Measurements from ENCODE around the gene RBP5.

Gene RBP5

GRCh38 chr12:7102582-7102981, 26.1 kb downstream of the RBP5 start:
- DNase-seq = no peak

DNA sequence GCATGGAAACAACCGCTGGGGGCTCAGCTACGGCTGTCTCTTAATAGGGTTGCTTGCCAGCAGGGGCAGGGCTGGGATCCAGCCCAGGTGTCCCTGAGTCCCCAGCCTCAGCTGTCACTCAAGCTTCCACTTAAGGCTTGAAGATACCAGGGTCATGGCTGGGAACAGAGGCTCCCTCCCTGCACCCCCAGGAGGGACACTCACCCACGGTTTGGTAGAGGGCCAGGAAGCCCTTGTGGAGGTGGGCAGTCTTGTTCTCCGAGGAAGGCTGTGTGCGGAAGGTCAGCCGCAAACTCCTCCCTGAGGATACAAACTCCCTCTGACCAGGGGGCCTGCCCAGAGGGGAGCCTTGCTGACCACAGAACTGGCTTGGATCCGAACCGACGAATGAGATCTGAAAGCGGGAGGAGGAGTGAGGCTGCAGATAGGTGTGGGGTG, 27.0 kb downstream of the RBP5 start:
- DNase-seq = no peak

DNA sequence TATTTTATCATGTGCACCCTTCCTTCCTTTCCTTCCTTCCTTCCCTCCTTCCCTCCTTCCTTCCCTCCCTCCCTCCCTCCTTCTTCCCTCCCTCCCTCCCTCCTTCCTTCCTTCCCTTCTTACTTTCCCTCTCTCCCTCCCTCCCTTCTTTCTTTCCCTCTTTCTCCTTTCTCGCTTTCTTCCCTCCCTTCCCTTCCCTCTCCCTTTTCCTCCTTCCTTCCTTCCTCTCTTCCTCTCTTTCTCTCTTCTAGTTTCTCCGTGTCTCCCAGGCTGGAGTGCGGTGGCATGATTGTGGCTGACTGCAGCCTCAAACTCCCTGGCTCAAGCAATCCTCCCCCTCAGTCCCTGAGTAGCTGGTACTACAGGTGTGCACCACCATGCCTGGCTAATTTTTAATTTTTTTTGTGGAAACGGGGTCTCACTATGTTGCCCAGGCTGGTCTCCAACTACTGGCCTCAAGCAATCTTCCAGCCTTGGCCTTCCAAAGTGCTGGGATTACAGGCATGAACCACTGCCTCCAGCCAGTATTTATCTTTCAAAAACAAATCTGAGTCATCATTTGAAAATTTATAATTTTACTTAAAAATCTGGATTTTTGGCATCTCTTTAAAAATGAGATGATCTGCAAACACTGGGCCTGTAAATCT, 27.5 kb downstream of the RBP5 start:
- DNase-seq = no peak

GRCh38 chr12:7100239-7100638, 28.4 kb downstream of the RBP5 start:
- DNase-seq = no peak

DNA sequence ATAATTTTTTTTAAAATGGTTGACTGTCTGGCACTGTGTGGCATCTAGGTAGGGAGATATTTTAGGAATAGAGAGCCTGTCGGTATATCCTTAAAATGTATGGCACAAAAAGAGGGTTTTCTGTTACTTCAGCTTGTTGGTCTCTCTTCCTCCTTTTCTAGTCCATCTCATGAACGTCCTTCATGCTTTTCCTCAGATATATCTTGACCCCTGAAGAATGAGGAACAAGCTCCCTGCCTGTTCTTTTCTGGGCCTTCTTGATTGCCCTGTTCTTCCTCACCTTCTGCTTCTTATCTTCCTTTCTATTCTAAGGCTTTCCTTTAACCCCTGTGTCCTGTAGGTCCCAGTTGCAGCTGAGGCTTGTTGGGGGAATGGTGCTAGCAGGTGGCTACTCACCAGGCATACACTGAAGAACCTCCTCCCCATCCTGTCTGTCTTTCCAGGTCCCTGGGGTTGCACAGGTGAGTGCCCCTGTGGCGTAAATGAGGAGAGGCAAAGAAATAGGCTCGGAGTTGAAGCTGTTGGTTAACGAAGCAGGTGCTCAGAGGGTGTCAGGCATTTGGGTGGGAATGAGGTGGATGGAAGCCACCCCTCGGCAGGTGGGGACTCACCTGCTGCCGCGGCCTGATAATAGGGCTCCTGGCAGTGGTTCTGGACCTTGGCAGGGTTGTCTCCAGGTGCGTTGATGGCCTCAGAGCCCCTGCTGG, 29.2 kb downstream of the RBP5 start:
- DNase-seq = no peak

- no peak for DNase-seq
Observed at GRCh38 chr12:7096979-7097378, 31.7 kb downstream of the RBP5 start.

- no peak for DNase-seq
Observed at GRCh38 chr12:7096006-7096932, 32.4 kb downstream of the RBP5 start.

- no peak for DNase-seq
Observed at GRCh38 chr12:7093892-7094291, 34.8 kb downstream of the RBP5 start.

DNA sequence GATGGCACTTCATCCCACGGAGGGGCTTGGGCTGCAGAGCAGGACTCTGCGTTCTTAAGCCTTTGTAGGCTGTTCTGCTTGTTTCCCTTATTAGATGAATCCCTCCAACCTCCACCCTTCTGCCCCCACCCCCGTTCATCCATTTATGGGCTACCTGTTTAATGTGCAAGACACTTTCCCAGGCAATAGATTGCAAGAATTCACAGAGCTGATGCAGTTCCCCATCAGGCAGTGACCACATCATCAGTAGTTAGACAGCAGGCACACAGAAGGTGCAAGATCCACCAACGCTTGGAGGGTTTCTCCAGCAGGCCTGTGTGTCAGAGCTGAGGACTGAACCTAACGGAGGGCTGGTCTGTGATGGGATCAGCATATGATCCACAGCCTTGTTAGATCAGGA, 35.2 kb downstream of the RBP5 start:
- no peak for DNase-seq

DNA sequence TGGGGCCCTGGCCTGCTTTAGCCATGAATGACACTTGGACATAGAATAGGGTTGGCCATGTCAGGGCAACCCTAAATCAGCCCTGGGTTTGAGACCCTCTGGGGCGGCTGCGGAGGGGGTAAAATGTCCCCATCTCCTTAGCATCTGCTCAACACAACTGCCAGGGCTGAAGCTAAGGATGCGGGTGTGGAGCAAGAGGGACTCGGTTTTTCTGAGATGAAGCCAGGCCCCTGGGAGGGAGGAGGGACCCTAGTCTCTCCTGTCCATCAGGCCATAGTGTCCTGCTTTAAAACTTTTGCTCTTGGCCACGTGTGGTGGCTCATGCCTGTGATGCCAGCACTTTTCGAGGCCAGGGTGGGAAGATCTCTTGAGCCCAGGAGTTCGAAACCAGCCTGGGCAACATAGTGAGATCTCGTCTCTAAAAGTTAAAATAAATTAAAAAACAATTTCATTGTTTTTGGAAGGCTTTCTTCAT, 35.7 kb downstream of the RBP5 start:
- no peak for DNase-seq

- peak in 33 of 56 donors; percentile 8 to 77 (median 27) for DNase-seq
Observed at GRCh38 chr12:7092229-7092985, 36.3 kb downstream of the RBP5 start, which contains the start of gene C1R. C1R (minus strand) TSS chr12:7092445; CDS start chr12:7092388, 57 bp downstream.

GRCh38 chr12:7091660-7092228, 36.9 kb downstream of the RBP5 start:
- no peak for DNase-seq

GRCh38 chr12:7091171-7091570, 37.5 kb downstream of the RBP5 start:
- DNase-seq = no peak

GRCh38 chr12:7090222-7090998, 38.3 kb downstream of the RBP5 start:
- no peak for DNase-seq

GRCh38 chr12:7089196-7089871, 39.4 kb downstream of the RBP5 start:
- no peak for DNase-seq

DNA sequence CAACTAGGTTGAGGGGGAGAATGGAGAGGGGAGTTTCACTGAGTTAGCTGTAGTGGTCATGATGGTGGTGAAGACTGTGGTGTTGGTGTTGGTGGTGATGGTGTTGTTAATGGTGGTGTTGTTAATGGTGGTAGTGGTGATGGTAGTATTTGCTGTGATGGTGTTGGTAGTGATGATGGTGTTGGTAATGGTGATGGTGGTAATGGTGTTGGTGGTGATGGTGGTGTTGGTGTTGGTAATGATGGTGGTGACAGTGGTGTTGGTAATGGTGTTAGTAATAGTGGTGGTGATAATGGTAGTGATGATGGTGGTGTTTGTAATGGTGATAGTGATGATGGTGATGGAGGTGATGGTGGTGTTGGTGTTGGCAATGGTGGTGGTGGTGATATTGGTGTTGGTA, 45.6 kb downstream of the RBP5 start:
- DNase-seq = no peak

GRCh38 chr12:7081037-7081436, 47.7 kb downstream of the RBP5 start:
- no peak for DNase-seq

DNA sequence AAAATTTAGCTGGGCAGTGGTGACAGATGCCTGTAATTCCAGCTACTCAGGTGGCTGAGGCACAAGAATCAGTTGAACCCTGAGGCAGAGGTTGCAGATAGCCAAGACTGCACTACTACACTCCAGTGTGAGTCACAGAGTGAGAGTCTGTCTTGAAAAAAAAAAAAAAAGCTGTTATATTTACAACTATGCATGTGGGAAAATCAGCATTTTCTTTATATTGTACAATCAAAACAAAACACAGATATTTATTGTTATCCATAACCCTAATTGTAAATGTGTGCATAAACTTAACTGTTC, 48.9 kb downstream of the RBP5 start:
- DNase-seq = no peak

- DNase-seq = no peak
Observed at GRCh38 chr12:7078163-7078562, 50.5 kb downstream of the RBP5 start.

DNA sequence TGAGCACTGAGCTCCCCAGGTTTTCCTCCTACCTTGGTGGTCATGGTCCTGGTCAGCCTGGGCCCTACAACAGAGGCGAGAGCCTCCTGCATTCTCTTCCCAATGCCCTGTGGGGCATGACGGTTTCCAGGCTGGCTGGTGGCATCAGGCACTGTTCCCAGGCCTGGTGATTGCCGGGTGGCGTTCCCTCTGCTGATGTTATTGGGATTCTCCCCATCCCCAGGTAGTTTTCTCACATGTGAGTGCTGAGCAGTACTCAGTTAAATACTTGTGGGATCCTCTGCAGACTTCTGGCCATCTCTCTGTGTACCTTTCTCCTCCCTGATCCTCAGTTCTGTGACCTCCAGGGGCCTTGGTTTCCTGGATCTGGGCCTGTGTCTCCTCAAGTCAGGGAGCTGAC, 52.2 kb downstream of the RBP5 start:
- no peak for DNase-seq
